ENCODE results near the gene REXO5. TPM values are rescaled to one million over a fixed set of nuclear protein-coding genes. Genes with fewer than 3 reads are reported as not detected.
"Not testable (repeated sequence)": the region's sequence is repeated elsewhere in the genome, so short reads cannot be mapped to it uniquely, and the experiment has no call there.

The REXO5 gene
- 1 to 10 TPM; 7.9 to 9.3 TPM for total RNA-seq
- polyA plus RNA-seq, result 0.81 TPM

DNA sequence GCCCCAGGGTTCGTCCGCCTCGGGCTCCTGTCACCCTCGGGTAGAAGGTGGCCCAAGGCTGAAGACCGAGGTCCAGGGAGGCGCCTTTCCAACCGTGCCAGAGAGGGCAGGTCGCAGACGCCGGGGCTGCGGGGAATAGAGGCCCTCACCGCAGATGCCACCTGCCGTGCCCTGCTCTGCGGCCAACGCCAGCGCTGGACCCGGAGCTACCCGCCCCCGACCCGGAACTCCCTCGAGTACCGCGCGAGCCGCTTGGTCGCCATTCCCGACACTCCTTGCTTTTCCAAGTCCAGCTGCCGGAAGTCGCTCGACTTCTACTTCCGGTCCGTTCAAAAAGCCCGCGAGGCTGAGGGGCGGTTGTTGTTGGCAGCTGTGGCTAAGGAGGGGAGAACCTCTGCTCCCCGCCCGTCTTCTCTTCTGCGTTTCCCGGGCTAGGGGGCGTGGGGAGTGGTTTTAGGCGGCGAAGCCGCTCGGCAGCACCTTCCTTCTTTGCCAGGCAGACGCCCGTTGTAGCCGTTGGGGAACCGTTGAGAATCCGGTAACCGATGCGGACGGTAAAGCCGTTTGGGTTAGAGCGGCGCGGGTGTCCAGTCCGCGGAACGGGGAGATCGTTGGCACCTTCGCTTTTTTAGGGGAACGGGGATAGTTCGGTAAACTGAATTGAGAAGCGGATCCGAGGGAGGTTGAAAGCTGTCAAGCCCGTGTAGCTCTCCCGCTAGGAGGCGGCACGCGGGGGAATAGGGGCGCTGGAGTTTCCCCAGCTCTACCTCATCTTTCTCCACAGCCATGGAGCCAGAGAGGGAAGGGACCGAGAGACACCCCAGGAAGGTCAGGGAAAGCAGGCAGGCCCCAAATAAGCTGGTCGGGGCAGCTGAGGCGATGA lies at the start of gene REXO5, which contains the start of gene ERI2:
TSS of gene REXO5 (plus strand) at position 360 of the 883 bp plus-strand sequence. CDS start at position 787, 427 bp downstream.
TSS of gene ERI2 (minus strand) at position 305 of the 883 bp plus-strand sequence. CDS start at position 263, 42 bp downstream.
- DNase-seq, result peak; percentile 59 to 83 (median 67)
- no peaks in the 10 kb centered on the region for H3K36me3 ChIP-seq (ENCODE audit: insufficient read depth, low read length)
- peak within 1 kb of the TSS; percentile 84 for H3K27ac ChIP-seq (ENCODE audit: low read depth, low read length)
- H3K27me3 ChIP-seq (ENCODE audit: insufficient read depth, low read length, poor library complexity, severe bottlenecking), result no peaks in the 10 kb centered on the region
- peak within 1 kb of the TSS; percentile 80 to 99 (median 97) for H3K27ac Mint-ChIP-seq
- peaks cover 8% of the 10 kb centered on the region for H3K4me1 ChIP-seq (ENCODE audit: insufficient read depth, low read length)
- H3K36me3 Mint-ChIP-seq, result peaks cover 0 to 5% (median 0%) of the 10 kb centered on the region in 3 donors
- H3K4me3 ChIP-seq (ENCODE audit: low read length), result peak within 1 kb of the TSS; percentile 93
- H3K4me3 Mint-ChIP-seq, result peak within 1 kb of the TSS; percentile 94 to 99 (median 99)
- H3K27me3 Mint-ChIP-seq, result no peaks in the 10 kb centered on the region
- no peaks in the 10 kb centered on the region for H3K9me3 ChIP-seq (ENCODE audit: low read length)
- ChIA-PET CTCF (interaction anchor here (0.7 to 1.9 kb wide), 7 partner anchors 8 to 102 kb away, joined by 3 to 10 read pairs (median 3); no protein-coding TSS in a partner anchor), POLR2A (interaction anchor here (1.2 kb wide), 1 partner anchor 68 kb away, joined by 3 read pairs; no protein-coding TSS in a partner anchor)
- H3K4me1 Mint-ChIP-seq, result peaks cover 16 to 25% (median 24%) of the 10 kb centered on the region in 3 donors
- H3K9me3 Mint-ChIP-seq, result no peaks in the 10 kb centered on the region

DNA sequence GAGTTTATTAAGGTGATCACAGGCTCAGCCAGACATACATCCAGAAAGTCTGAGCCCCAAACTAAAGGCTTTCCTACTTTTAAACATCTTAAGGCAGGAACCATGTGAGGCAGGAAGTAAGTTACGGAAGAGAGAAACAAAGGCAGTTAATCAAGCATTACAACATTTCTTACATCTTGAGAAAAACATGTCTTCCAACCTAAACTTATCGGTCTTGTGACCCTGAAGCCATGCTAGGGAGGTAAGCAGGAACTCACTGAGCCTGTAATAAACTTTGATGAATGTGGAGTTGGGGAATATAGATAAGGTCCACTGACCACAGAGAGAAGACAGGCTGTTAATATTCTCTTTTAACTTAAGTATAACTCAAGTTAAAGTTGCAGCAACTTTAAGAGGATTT lies 46.0 kb upstream of the REXO5 start:
- Mint-ChIP-seq H3K4me1 (peaks cover 28 to 29% (median 29%) of the 10 kb centered on the region in 3 donors), H3K36me3 (peaks cover 2 to 23% (median 5%) of the 10 kb centered on the region in 3 donors), H3K27ac (no peak overlapping the region), H3K4me3 (no peak overlapping the region), H3K27me3 (peaks cover 0 to 2% of the 10 kb centered on the region in 2 donors), H3K9me3 (peaks cover 0 to 7% (median 2%) of the 10 kb centered on the region in 5 donors)
- DNase-seq, result no peak
- peak overlapping the region; percentile 51 for H3K27ac ChIP-seq (ENCODE audit: low read depth, low read length)
- H3K4me3 ChIP-seq (ENCODE audit: low read length), result no peak overlapping the region
- ChIA-PET POLR2A (no interaction called here), CTCF (no interaction called here)
- no peaks in the 10 kb centered on the region for H3K36me3 ChIP-seq (ENCODE audit: insufficient read depth, low read length)
- H3K4me1 ChIP-seq (ENCODE audit: insufficient read depth, low read length), result peaks cover 20% of the 10 kb centered on the region
- no peaks in the 10 kb centered on the region for H3K27me3 ChIP-seq (ENCODE audit: insufficient read depth, low read length, poor library complexity, severe bottlenecking)
- H3K9me3 ChIP-seq (ENCODE audit: low read length), result no peaks in the 10 kb centered on the region

DNA sequence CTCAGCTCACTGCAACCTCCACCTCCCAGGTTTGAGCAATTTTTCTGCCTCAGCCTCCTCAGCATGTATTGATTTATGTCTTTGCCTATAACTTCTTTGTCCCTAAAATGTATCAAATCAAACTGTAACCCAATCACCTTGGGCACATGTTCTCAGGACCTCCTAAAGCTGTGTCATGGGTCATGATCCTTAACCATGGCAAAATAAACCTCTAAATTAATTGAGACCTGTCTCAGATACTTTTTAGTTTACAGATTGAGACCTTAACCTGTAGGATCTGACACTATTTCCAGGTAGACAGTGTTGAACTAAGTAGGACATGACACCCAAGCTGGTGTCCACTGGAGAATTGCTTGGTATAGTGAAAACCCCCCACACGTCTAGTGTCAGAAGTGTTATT lies 45.2 kb upstream of the REXO5 start:
- Histone ChIP-seq H3K4me1 (ENCODE audit: insufficient read depth, low read length) (peaks cover 20% of the 10 kb centered on the region), H3K36me3 (ENCODE audit: insufficient read depth, low read length) (no peaks in the 10 kb centered on the region), H3K27me3 (ENCODE audit: insufficient read depth, low read length, poor library complexity, severe bottlenecking) (no peaks in the 10 kb centered on the region), H3K9me3 (ENCODE audit: low read length) (no peaks in the 10 kb centered on the region), H3K4me3 (ENCODE audit: low read length) (no peak overlapping the region), H3K27ac (ENCODE audit: low read depth, low read length) (no peak overlapping the region)
- H3K4me3 Mint-ChIP-seq, result no peak overlapping the region
- H3K4me1 Mint-ChIP-seq, result peaks cover 28 to 33% (median 29%) of the 10 kb centered on the region in 3 donors
- DNase-seq, result no peak
- peaks cover 0 to 7% (median 2%) of the 10 kb centered on the region in 5 donors for H3K9me3 Mint-ChIP-seq
- peaks cover 0 to 2% of the 10 kb centered on the region in 2 donors for H3K27me3 Mint-ChIP-seq
- ChIA-PET CTCF (no interaction called here), POLR2A (no interaction called here)
- peaks cover 2 to 23% (median 5%) of the 10 kb centered on the region in 3 donors for H3K36me3 Mint-ChIP-seq
- peak overlapping the region in 3 of 8 donors; percentile 23 to 64 (median 60) for H3K27ac Mint-ChIP-seq

DNA sequence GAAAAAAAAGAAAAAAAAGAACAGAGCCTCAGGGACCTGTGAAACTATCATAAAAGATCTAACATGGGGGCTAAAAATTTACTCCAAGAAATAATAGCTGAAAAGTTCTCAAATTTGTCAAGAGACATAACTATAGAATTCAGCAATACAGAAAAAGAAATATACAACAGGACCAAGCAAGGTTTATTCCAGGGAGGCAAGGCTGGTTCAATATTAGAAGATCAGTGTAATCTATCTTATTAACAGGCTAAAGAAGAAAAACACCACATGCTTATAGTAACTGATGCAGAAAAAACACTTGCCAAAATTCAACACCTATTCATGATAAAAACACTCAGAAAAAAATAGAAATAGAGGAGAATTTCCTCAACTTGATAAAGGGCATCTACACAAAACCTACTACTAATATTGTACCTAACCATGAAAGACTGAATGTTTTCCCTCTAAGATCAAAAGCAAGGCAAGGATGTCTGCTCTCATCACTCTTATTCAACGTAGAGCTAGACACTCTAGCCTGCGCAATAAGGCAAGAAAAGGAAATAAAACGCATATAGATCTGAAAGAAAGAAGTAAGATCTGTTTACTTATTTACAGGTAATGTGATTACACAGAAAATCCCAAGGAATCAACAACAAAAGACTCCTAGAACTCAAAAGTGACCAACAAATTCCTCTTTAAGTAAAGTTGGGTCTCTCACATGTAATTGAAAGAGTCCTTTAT lies 43.8 kb upstream of the REXO5 start:
- Mint-ChIP-seq H3K4me1 (peaks cover 28 to 33% (median 29%) of the 10 kb centered on the region in 3 donors), H3K9me3 (peaks cover 0 to 7% (median 2%) of the 10 kb centered on the region in 5 donors), H3K36me3 (peaks cover 2 to 23% (median 5%) of the 10 kb centered on the region in 3 donors), H3K27me3 (peaks cover 0 to 2% of the 10 kb centered on the region in 2 donors), H3K4me3 (peak overlapping the region in 6 of 7 donors; percentile 88 to 96 (median 92)), H3K27ac (peak overlapping the region in 7 of 8 donors; percentile 82 to 98 (median 93))
- H3K4me3 ChIP-seq (ENCODE audit: low read length), result peak overlapping the region; percentile 60
- no peaks in the 10 kb centered on the region for H3K36me3 ChIP-seq (ENCODE audit: insufficient read depth, low read length)
- no peak overlapping the region for H3K27ac ChIP-seq (ENCODE audit: low read depth, low read length)
- peaks cover 20% of the 10 kb centered on the region for H3K4me1 ChIP-seq (ENCODE audit: insufficient read depth, low read length)
- CTCF ChIA-PET, result no interaction called here
- DNase-seq, result no peak
- H3K27me3 ChIP-seq (ENCODE audit: insufficient read depth, low read length, poor library complexity, severe bottlenecking), result no peaks in the 10 kb centered on the region
- H3K9me3 ChIP-seq (ENCODE audit: low read length), result no peaks in the 10 kb centered on the region
- POLR2A ChIA-PET, result interaction anchor here (1.2 kb wide), 1 partner anchor 20 kb away, joined by 3 read pairs; no protein-coding TSS in a partner anchor

DNA sequence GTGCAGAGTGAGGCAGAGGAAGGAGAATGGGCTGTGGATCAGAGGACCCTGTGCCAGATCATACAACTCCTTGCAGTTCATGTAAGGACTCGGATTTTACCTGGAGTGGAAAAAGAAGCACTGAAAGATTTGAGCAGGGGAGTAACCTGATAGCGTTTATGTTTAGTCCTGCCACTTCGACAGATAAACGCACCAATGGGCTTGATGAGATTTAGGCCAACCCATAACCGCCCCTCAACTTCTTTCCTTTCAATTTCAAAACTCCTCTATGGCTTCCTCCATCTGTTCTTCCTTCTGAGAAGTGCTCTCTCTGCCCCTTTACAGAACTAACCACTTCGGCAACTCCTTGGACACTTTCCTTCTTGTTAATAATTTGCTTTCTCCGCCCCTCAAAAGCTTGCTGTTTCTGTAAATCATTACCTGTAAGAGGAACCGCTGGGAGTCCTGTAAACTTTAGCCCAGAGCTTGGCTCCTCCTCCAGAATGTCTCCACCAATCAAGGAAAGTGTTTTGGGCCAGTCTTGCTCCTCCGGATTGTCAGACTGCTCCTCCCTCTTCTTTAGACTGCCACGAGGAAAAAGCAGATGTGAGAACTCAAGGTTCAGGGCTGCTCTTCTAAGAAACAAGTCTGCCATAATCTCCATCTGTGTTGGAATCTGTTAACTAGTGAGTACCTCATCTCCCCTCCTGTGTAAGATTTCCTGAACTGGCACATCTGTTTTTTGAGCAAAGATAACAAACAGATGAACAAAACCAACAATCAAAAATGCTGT lies 42.7 kb upstream of the REXO5 start, which contains the start of gene ACSM3:
TSS of gene ACSM3 (plus strand) at position 554 of the 772 bp plus-strand sequence. CDS start 6,021 bp downstream, outside the sequence.
- peaks cover 2 to 23% (median 5%) of the 10 kb centered on the region in 3 donors for H3K36me3 Mint-ChIP-seq
- peak; percentile 38 to 80 (median 73) for DNase-seq
- CTCF ChIA-PET, result interaction anchor here (1.0 to 2.6 kb wide), 2 partner anchors 11 to 22 kb away, joined by 3 to 7 read pairs; partner anchors contain the start of gene THUMPD1
- H3K27ac Mint-ChIP-seq, result peak within 1 kb of the TSS; percentile 82 to 98 (median 93)
- peaks cover 0 to 7% (median 2%) of the 10 kb centered on the region in 5 donors for H3K9me3 Mint-ChIP-seq
- Histone ChIP-seq H3K4me3 (ENCODE audit: low read length) (peak within 1 kb of the TSS; percentile 60), H3K36me3 (ENCODE audit: insufficient read depth, low read length) (no peaks in the 10 kb centered on the region), H3K9me3 (ENCODE audit: low read length) (no peaks in the 10 kb centered on the region), H3K27ac (ENCODE audit: low read depth, low read length) (peak within 1 kb of the TSS; percentile 46), H3K27me3 (ENCODE audit: insufficient read depth, low read length, poor library complexity, severe bottlenecking) (no peaks in the 10 kb centered on the region), H3K4me1 (ENCODE audit: insufficient read depth, low read length) (peaks cover 20% of the 10 kb centered on the region)
- peaks cover 0 to 2% of the 10 kb centered on the region in 2 donors for H3K27me3 Mint-ChIP-seq
- peaks cover 28 to 33% (median 29%) of the 10 kb centered on the region in 3 donors for H3K4me1 Mint-ChIP-seq
- POLR2A ChIA-PET, result interaction anchor here (0.9 kb wide), 1 partner anchor 23 kb away, joined by 3 read pairs; no protein-coding TSS in a partner anchor
- peak within 1 kb of the TSS; percentile 88 to 97 (median 92) for H3K4me3 Mint-ChIP-seq

DNA sequence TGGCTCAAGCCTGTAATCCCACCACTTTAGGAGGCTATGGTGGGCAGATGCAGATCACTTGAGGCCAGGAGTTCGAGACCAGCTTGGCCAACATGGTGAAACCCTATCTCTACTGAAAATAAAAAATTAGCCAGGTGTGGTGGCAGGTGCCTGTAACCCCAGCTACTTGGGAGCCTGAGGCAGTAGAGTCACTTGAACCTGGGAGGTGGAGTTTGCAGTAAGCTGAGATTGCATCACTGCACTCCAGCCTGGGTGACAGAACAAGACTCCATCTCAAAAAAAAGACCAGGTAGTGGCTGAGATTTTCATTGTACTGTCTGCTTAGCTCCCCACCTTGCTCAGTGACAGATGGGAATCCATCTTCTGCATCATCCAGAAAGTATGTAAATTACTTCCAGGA lies 41.9 kb upstream of the REXO5 start:
- Histone ChIP-seq H3K4me1 (ENCODE audit: insufficient read depth, low read length) (peaks cover 20% of the 10 kb centered on the region), H3K27ac (ENCODE audit: low read depth, low read length) (peak overlapping the region; percentile 46)
- ChIA-PET POLR2A (interaction anchor here (0.9 kb wide), 1 partner anchor 23 kb away, joined by 3 read pairs; no protein-coding TSS in a partner anchor), CTCF (interaction anchor here (2.6 kb wide), 1 partner anchor 10 kb away, joined by 7 read pairs; no protein-coding TSS in a partner anchor)
- not testable (repeated sequence) for H3K27me3 ChIP-seq (ENCODE audit: insufficient read depth, low read length, poor library complexity, severe bottlenecking); H3K9me3 ChIP-seq (ENCODE audit: low read length); H3K4me3 ChIP-seq (ENCODE audit: low read length); H3K4me3 Mint-ChIP-seq; H3K9me3 Mint-ChIP-seq; H3K36me3 ChIP-seq (ENCODE audit: insufficient read depth, low read length); DNase-seq; H3K27me3 Mint-ChIP-seq
- peaks cover 28 to 33% (median 29%) of the 10 kb centered on the region in 3 donors for H3K4me1 Mint-ChIP-seq
- H3K36me3 Mint-ChIP-seq, result peaks cover 2 to 19% (median 5%) of the 10 kb centered on the region in 3 donors
- peak overlapping the region in 5 of 8 donors; percentile 8 to 93 (median 22) for H3K27ac Mint-ChIP-seq

DNA sequence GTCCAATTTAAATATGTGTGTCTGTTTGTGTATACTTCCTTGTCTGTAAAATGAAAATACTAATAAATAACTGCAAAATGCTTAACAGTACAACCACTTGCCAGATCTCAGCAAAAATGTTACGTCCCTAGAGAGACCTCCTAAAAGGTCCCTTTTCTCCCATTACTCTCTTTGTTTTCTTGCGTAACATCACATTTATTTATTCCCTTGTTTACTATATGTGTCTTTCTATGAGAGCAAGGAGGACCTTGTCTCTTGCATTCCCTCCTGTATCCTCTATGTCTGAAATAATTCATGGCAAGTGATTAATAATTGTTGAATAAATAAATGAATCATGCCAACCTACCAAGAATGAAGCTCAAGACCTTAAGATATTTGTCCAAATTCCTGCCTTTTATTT lies 40.6 kb upstream of the REXO5 start:
- ChIA-PET CTCF (interaction anchor here (1.1 to 2.6 kb wide), 2 partner anchors 9 to 84 kb away, joined by 3 to 7 read pairs; no protein-coding TSS in a partner anchor), POLR2A (no interaction called here)
- Mint-ChIP-seq H3K4me1 (peaks cover 27 to 33% (median 29%) of the 10 kb centered on the region in 3 donors), H3K9me3 (peaks cover 0 to 3% (median under 1%) of the 10 kb centered on the region in 5 donors), H3K27me3 (peaks cover 0 to 2% of the 10 kb centered on the region in 2 donors), H3K4me3 (no peak overlapping the region), H3K36me3 (peaks cover 2 to 8% (median 4%) of the 10 kb centered on the region in 3 donors), H3K27ac (peak overlapping the region in 1 of 8 donors; percentile 12)
- Histone ChIP-seq H3K36me3 (ENCODE audit: insufficient read depth, low read length) (no peaks in the 10 kb centered on the region), H3K4me3 (ENCODE audit: low read length) (no peak overlapping the region), H3K27me3 (ENCODE audit: insufficient read depth, low read length, poor library complexity, severe bottlenecking) (no peaks in the 10 kb centered on the region), H3K27ac (ENCODE audit: low read depth, low read length) (peak overlapping the region; percentile 46), H3K9me3 (ENCODE audit: low read length) (no peaks in the 10 kb centered on the region), H3K4me1 (ENCODE audit: insufficient read depth, low read length) (peaks cover 20% of the 10 kb centered on the region)
- no peak for DNase-seq

Measured in CD8-positive, alpha-beta memory T cell (primary cell).